GM18526 (cell line): ENCODE results near the gene TNFRSF19.

Experiments
- POLR2A ChIP-seq: IDR thresholded peaks from 3 replicates; pipeline ENCODE4 v1.6.1; 2011; ENCODE audit not compliant: insufficient read length; ENCODE audit errors: extremely low read depth

TNFRSF19 gene

DNA sequence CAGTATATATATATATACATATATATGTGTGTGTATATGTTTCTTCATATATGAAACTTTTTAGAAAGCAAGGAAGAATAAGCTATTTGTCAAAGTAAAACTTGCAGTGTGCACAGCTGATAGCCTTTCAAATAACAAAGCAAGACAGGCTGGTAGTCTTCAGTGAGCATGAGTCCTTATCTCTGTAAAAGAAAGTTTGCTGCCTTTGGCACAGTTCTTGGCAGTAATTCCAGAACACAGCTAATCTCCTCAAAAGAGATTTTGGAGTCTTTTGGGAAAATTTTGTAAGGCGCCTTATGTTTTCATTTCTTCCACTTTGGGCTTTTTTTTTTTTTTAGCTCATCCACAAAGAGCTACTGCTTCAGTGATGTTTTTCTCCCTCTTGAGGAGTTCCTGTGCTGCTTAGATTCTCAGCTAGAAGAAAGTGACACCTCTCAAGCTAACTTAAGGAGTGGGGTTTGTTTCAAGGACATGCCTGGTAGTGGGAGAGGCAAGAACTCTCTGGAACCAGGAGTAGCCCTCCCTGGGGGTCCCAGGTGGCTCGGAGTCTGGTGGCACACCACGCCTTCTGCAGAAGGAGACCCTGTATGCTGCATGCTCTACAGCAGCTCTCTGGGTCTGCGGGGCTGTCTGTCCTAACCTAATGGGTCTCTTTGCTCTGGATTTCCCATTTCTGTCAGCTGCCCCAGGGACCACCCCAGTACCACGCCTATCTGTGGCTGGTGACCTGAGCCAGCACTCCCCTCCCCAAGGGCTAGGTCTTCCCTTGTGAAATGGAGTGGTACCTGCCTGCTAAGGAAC, 58.8 kb downstream of the TNFRSF19 start:
- TF ChIP-seq POLR2A, result no peak

DNA sequence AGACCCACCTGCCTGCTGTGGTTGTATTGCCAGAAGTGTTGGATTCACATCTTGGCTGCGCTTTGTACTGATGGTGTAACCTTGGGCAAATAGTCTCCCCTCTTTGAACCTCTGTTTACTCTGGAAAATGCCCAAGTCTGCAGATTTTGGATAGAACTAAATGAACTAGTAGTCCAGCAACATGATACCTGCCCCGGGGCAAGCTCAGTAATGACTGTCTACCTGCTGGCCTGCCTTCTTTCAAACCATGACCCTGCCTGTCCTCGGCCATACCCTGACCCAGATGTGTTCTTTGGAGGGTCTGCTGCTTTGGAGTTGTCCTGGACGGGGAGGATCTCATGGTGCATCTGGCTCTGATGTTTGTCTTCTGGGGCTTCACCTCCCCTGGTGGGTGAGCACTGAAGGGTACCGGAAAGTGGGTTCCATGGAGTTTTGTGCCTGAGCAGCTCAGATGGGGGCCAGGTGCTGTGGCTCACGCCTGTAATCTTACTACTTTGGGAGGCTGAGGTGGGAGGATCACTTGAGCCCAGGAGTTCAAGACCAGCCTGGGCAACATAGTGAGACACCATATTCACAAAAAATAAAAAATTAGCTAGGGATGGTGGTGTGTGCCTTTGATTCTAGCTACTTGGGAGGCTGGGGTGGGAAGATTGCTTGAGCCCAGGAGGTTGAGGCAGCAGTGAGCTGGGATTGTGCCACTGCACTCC, 59.5 kb downstream of the TNFRSF19 start:
- TF ChIP-seq POLR2A, result no peak

DNA sequence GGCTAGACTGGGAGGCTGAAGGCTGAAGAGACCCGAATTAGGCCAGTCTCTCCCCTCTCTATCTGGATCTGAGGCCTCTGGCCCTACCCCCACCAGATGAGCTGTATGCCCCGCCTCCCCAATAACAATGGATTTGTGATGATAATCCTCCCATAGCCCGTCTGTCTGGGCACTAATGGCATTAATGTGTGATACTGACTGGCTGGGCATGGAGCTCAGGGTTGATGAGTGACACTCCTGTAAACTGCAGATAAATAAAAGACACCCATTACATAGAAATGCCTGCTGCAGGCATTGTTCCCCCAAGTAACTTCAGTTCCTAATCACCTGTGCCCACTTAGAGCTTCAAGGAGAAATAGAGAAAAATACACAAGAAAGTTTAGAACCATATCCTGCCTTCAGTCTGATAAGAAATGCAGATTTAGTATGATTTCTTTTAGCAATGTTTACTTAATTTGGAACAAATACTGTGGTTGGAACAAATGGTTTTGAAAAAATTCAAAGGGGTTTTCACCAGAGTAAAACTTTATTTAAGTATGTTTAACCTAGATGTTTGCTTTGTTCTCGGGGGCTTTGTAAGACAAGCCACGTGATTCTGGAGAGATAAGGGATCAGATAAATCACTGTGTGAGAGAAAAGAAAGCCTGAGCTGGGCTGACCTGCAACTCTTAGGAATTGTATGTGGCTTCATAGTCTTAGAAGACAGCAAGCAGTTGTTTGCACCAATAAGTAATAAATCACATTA, 60.3 kb downstream of the TNFRSF19 start:
- TF ChIP-seq POLR2A, result no peak

DNA sequence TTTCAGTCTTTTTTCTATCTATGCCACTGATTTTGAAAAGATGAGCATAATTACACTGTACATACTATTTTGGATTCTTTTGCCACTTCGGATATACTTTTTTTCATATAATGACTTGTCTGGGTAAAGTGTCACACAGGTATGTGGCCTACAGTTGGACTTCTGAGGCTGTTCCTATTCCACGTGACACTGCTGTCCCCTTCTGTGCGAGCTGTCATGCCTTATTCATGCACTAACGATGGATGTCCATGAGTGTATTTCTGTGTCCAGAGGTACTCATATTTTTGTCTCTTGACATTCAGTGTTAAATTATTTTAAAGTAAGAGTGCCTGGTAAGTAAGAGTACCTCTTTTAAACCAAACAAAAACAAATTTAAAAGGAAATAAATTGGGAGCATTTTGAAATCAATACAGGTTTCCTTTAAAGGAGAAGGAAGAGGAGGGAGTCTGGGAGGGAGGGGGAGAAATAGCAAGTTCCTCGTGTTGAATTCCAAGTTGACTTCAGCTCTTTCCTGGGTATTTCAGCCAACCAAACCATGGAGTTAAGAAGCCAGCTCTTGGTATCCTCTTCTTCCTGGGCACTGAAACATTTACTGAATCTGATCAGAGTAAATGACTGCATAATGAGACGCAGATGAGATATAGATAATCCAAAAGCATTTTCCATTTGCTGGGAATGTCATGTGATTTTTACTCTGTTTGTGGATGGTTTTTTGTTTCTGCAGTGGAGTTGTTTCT, 61.3 kb downstream of the TNFRSF19 start:
- TF ChIP-seq POLR2A, result no peak

DNA sequence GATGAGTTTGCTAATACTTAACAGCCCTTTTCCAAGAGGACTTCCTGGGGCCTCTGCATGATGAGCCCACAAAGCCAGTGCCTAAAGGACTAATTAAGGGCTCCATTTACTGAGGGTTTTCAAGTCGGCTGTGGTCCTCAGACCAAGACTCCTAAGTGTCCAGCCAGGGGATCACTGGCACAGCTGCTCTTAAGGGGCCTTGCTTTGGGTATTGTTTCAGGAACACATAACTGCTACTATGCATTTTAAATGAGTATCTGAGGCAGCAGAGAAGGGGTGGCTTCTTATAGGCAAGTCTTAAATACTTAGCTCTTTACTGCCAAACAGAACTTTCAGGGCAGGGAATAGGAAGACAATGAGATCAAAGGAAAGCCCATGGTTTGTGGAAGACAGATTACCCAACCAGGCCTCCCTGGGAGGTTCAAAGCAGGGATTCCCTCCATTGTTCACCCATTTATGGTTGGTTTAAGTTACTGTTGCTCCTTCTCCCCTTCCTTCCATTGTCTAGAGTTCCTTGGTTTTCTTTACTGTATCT, 61.9 kb downstream of the TNFRSF19 start:
- no peak for TF ChIP-seq POLR2A

DNA sequence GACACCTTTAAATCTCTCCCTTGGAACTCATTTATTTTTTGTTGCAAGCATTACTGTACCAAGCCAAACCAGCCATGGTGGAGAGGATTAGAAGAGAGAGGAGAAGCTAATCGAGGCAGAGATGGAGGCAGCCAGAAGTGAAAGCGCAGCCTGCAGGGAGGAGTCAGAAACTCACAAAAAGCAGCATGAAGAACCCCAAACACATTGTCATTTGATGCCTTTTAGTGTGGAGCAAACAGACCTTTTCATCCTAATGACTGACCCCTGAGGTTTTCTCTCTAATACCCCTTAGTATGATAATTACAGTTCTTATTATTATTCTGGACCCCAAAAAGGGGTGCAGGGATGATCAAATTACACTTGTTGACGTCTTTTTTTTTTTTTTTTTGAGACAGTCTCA, 62.5 kb downstream of the TNFRSF19 start:
- TF ChIP-seq POLR2A, result no peak

DNA sequence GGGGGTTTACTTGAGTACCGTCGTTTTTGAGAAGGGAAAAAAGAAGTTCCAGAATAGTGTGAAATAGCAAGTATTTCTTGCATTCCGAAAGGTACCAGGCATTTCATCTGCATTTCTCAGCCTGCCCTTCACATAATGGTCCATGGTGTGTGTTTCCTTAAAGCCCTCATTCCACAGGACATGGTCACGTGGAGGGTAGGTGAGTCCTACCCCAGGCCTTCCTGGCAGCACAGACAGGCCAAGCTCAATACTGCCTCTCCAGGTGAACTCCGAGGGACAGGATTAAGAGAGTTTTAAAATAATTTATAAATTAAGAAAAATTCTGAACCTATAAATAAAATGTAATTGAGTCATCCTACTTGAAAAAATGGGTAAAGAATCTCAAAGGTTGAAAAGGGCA, 64.7 kb downstream of the TNFRSF19 start:
- TF ChIP-seq POLR2A, result no peak

DNA sequence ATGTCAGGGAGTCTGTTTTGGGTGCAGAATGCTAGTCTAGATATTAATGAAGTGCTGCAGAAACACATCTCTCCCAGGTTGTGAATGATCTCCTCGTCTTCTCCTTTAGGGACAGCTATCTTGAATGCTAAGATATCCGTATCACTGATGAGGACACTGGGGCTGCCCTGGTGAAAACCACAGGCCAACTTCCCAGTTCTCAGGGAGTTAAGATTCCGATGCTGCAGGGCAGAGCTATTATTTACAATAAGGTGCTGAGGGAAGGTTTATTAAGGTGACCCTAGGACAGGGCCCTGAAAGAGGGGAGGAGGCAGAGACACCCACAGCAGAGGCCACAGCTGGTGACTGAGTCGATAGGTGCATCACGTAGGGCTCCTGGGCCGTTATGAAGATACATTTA, 66.1 kb downstream of the TNFRSF19 start:
- no peak for TF ChIP-seq POLR2A

DNA sequence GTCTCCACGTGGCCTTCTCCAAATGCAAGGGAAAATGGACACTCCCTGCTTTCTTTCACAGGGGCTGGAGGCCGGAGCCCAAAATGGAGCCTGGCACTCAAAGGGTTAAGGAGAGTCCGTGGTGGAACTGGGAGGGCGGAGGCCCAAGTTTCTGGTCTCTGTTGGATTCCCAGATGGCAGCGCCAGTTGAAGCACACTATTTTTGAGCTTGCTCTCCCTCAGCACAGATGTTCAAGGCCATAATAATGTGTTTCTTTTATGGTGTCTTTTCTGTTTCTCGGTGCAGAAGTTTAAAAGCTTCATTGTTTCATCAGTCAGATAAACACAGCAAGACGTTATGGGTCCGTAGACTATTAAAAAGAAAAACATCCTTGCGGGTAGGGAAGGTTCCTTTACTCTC, 67.6 kb downstream of the TNFRSF19 start:
- TF ChIP-seq POLR2A, result no peak

DNA sequence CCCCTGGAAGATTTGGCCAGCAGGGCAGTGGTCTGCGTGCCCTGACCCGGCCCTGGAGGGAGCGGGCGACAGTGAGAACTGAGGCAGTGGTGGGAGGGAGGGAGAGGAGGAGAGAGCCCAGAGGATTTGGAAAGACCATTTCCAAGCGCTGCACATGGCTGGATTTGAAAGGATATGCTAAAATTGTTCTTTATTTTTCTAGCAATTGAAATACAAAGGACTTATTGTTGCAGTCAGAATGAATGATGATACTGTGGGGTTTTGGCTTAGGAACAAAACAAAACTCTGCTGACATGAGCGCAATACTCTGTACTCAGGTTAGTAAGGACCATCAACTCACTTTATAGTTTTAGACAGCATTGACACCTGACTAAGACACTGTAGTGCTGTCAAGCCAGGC, 69.5 kb downstream of the TNFRSF19 start:
- TF ChIP-seq POLR2A, result no peak

DNA sequence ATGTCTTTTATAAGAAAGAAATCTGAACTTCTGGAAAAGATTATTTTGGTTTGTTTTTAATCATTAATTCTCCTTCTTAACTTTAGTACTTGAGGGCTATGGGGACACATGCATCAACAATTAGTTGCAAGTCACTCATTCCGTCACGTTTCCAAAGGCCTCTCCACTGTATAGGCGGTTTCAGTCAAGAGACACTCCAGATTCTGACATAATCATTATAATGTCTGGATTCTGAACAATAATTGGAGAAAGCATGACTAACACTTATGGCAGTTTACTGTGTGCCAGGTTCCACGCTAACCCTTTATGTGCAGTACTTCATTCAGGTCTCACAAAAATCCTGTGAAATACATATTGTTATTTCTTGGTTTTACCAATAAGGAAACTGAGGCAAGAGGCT, 71.9 kb downstream of the TNFRSF19 start:
- no peak for TF ChIP-seq POLR2A

DNA sequence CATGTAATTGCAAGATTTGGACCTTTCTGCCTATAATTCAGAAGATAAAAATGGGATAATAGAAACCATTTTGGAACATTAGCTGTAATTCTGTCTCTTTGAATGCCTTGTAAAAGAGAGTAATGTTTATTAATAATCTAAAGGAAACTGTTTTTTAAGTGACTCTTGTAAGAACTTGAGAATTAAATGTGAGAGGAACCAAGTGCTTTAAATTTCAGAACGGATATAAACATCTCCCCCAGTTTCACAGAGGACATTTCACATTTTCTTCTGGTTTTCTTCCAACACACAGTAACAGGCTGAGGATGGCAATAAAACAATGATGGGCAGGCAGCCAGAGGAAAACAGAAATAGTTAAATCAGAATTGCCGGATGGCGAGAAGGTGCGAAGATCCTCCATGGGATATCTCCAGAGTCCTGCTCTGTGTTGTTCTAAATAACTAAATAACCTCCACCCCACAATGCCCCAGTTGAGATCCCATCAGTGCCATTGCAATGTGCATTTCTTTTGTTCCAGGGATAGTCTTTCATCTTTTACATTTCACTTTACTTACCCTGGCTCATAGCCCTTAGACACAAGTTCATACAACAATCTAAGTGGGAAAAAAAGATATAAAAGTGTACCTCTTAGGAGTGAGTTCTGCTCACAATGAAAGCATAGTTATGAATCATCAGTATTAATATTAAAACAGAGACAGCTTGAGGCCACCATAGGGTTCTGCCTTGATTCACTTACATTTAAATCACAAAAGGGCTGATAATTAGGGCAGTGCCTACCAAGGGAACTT, 73.3 kb downstream of the TNFRSF19 start:
- no peak for TF ChIP-seq POLR2A

DNA sequence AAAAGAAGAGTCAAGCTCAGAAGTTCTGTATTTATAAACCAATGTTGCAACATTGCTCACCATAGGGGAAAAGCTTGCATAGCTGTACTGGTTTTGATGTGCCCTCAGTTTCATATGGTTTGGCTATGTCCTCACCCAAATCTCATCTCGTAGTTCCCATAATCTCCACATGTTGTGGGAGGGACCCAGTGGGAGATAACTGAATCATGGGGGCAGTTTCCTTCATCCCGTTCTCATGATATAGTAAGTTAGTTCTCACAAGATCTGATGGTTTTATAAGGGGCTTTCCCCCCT, 73.9 kb downstream of the TNFRSF19 start:
- no peak for TF ChIP-seq POLR2A

DNA sequence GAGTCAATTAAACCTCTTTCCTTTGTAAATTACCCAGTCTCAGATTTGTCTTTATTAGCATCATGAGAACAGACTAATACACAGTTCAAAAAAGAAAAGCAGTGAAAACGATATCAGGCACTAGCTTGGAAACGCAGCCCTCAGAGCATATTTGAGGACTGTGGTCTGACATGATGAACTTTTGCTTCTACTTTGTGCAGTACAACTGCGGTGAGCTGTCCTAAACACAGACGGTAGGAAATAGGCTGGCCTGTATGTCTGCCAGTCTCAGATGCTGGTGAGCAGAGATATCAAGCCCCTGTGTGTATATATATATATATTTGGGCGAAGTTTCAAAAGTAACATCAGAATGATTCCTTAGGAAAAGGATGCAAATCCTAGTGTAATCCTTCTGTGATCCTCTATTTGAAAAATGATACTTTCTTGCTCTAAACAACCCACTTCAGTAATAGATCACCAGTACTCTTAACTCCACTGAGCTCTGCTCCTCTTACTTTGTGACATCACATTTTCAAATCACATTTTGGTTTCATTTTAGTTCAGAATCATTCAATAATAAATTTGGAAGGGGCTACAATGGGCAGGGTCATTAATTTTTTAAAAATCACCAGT, 74.4 kb downstream of the TNFRSF19 start:
- no peak for TF ChIP-seq POLR2A

DNA sequence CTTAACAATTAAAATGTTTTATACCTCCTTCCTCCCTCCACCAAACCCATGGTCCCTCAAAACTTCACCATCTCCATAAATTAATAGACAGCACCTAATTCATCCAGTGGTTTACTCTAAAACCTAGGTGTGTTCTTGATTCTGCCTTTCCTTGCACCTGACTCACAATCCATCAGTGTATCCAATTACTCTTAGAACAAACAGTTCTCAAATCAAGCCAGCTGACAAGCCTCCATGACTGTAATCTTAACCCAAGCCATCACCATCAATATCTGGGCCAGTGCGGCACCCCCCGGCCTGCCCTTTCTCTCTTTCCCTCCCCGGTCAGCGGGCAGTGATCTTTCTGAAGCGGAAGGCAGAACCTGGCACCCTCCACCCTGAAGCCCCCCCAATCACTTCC, 75.6 kb downstream of the TNFRSF19 start:
- no peak for TF ChIP-seq POLR2A

DNA sequence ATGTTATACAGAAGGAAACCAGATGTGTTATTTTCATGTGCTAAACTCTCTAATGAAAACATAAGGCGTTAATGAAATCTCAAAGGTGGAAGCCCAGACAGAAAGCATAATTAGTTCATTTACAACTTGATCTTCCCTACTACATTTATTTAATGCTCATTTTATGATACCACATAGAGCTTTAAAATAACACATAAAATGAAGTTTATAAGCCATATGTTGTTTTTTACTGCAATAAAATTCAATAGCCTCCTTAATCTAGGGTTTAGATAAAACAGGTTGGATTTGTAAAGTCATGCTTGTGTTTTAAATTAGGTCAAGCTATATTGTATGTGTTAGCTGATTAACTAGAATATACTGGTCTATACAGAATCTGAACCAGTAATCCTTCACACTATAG, 81.2 kb downstream of the TNFRSF19 start:
- no peak for TF ChIP-seq POLR2A
